ENCODE results near the gene NFKBIB. TPM values are rescaled to one million over a fixed set of nuclear protein-coding genes. Genes with fewer than 3 reads are reported as not detected.
A peak's percentile ranks its signal among the peaks of the same experiment; 100 is the strongest.

NFKBIB gene
- total RNA-seq, 1 donor from 2014 or later: 23.6 TPM

DNA sequence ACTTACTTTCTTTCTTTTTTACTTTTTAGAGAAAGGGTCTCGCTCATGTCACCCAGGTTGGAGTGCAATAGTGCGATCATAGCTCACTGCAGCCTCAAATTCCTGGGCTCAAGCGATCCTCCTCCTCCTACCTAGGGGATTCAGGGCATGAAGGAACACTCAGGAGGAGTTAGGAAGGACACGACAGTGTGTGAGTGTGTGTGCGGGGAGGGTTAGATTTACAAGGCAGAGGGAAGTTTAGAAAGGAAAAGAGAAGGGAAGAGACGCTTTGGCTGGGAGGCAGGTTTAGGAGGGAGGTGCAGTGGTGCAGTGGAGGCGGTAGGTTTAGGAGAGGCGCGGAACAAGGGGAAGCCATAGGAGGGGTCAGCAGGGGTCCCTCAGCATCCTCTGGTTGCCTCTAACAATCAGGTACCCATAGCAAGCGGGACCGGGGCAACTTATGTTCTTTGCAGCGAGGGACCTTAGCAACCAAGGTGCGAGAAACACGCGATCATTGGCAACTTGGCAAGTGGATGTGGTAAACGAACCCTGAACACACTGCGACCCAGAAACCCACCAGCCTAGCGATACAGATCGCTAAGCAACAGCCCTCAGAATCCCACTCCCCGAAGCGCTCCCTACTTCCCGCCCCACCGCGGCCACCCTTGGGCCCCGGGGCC is 852 bp upstream of the NFKBIB start:
- peak overlapping the region; percentile 83 for H3K4me3 ChIP-seq (ENCODE audit: low read depth, low read length)
- DNase-seq (ENCODE audit: low read depth): no peak
- TF ChIP-seq, protein P1, sequence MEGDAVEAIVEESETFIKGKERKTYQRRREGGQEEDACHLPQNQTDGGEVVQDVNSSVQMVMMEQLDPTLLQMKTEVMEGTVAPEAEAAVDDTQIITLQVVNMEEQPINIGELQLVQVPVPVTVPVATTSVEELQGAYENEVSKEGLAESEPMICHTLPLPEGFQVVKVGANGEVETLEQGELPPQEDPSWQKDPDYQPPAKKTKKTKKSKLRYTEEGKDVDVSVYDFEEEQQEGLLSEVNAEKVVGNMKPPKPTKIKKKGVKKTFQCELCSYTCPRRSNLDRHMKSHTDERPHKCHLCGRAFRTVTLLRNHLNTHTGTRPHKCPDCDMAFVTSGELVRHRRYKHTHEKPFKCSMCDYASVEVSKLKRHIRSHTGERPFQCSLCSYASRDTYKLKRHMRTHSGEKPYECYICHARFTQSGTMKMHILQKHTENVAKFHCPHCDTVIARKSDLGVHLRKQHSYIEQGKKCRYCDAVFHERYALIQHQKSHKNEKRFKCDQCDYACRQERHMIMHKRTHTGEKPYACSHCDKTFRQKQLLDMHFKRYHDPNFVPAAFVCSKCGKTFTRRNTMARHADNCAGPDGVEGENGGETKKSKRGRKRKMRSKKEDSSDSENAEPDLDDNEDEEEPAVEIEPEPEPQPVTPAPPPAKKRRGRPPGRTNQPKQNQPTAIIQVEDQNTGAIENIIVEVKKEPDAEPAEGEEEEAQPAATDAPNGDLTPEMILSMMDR (conservative IDR thresholded peaks at IDR 0.05; ENCODE audit: low read depth, low read length): no peak

DNA sequence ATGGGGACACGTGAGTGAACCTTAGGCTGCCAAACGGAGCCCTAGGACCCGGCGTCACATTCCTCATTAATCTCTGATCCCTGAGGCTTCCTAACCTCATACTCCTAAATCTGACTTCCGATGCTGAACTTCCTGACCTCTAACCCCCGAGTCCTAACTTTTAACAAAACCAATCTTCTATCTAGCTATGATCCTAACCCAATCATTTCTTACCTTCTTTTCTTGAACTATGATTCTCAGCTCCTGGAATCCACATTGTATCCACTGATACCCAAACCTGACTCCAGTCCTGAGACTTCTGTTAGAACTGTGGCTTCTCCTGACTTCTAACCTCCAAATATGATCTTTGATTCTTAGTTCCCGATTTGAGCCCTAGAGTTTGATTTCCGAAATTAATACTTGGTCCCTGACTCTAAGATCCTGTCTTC is 447 bp downstream of the NFKBIB start:
- peak; percentile 19 for DNase-seq (ENCODE audit: low read depth)
- TF ChIP-seq, protein P1 (conservative IDR thresholded peaks at IDR 0.05; ENCODE audit: low read depth, low read length): no peak
- peak overlapping the region; percentile 83 for H3K4me3 ChIP-seq (ENCODE audit: low read depth, low read length)

DNA sequence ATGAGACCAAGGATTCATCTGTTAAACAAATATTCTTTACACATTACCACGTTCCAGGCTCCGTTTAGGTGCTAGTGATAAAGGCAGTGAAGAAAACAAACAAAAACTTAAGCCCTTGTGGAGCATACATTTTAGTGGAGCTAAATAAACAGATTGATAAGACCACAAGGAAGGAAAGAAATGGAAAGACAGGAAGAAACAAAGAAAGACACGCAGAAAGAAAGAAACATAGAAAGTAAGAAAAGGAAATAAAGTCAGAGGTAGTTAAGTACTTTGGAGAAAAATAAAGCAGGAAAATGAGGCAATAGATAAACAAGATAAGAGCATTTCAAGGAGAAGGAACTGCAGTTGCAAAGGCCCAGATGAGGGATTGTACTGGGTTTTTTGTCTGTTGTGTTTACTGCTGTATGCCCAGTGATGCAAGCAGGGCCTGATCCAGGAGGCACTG is 998 bp downstream of the NFKBIB start:
- peak overlapping the region; percentile 83 for H3K4me3 ChIP-seq (ENCODE audit: low read depth, low read length)
- DNase-seq (ENCODE audit: low read depth): no peak
- TF ChIP-seq, protein P1 (conservative IDR thresholded peaks at IDR 0.05; ENCODE audit: low read depth, low read length): no peak

DNA sequence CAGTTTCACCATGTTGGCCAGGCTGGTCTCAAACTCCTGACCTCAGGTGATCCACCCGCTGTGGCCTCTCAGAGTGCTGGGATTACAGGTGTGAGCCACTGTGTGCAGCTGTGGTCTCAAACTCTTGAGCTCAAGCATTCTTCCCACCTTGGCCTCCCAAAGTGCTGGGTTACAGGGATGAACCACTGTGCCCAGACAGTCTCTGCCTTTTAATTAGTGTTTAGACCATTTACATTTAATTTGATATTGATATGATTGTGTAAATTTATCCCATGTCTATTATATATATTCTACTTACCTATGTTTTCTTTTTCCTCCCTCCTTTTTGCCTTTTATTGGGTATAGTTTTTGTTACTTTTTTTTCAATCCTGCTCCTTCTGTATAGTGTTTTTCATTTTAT is 1.9 kb downstream of the NFKBIB start:
- TF ChIP-seq, protein P1 (conservative IDR thresholded peaks at IDR 0.05; ENCODE audit: low read depth, low read length): no peak
- H3K4me3 ChIP-seq (ENCODE audit: low read depth, low read length): no peak overlapping the region
- DNase-seq (ENCODE audit: low read depth): no peak

DNA sequence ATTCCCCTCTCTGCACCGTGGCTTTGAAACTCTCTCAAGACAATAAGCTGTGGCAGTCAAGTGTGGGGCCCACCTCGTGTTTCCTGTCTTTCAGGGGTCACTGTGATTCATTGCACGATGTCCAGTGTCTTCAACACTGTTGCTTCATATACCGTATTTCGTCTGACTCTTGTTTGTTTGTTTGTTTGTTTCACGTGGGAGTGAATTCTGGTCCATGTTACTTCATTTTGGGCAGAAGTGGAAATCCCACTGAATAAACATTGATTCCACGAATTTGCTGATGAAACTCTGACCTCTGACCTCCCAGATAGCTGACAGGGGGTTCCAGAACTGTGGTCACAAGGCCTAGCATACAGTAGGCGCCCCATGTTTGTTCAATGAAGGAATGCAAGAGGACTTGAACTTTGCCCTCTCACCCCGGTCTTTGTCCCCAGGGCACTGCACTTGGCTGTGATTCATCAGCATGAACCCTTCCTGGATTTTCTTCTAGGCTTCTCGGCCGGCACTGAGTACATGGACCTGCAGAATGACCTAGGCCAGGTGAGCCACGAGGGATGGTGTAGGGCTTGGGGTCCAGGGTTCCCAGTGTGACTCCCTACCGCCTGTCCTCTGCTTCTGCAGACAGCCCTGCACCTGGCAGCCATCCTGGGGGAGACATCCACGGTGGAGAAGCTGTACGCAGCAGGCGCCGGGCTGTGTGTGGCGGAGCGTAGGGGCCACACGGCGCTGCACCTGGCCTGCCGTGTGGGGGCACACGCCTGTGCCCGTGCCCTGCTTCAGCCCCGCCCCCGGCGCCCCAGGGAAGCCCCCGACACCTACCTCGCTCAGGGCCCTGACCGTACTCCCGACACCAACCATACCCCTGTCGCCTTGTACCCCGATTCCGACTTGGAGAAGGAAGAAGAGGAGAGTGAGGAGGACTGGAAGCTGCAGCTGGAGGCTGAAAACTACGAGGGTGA is 5.1 kb downstream of the NFKBIB start:
- DNase-seq (ENCODE audit: low read depth): no peak
- TF ChIP-seq, protein P1 (conservative IDR thresholded peaks at IDR 0.05; ENCODE audit: low read depth, low read length): no peak
- H3K4me3 ChIP-seq (ENCODE audit: low read depth, low read length): no peak overlapping the region

DNA sequence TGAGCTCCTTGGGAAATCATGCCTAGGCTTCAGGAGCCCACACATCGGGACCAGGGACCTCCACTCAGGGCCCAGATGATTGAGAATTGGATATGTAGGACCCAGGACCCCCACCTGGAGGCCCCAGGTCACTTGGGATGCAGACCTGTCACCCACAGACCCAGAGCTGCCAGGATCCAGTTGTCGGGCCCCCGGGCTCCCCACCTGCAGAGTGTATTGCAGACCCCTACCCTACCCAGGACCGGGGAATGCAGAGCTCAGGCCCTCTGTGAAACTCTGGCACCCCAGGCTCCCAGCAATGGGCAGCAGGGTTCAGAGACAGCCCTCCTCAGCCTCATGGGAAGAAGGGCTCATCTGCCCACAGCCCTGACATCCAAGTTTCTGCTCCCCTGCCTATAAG is 5.9 kb downstream of the NFKBIB start:
- TF ChIP-seq, protein P1 (conservative IDR thresholded peaks at IDR 0.05; ENCODE audit: low read depth, low read length): no peak
- no peak overlapping the region for H3K4me3 ChIP-seq (ENCODE audit: low read depth, low read length)
- DNase-seq (ENCODE audit: low read depth): no peak

All from epithelial cell of proximal tubule (primary cell).